Aorta (tissue), 5 donors: ENCODE data around the gene TEAD1. TPM values are rescaled to one million over a fixed set of nuclear protein-coding genes. Genes with fewer than 3 reads are reported as not detected.

Source experiments
- ATAC-seq: fragments of 200-7000 bp; cut with Tn5 transposase; one replicate; pipeline ENCODE4 v1.9.1; 2022; ENCODE audit warnings: moderate library complexity; ENCODE audit not compliant: low FRiP score
- DNase-seq, 2 donors: peaks; one replicate each; pipeline ENCODE4 v3.0.0-alpha.2; 2020
- H3K27ac ChIP-seq, 2 donors: one replicate each; pipeline ENCODE4 v1.5.1; 2013; ENCODE audit warnings: low read length in 2 of 2, mild to moderate bottlenecking in 2 of 2, moderate library complexity in 2 of 2, control low read depth in 1 of 2, inconsistent platforms in 1 of 2, low read depth in 1 of 2
- H3K27me3 ChIP-seq, 2 donors: one replicate each; pipeline ENCODE4 v1.6.1; 2013; ENCODE audit warnings: control low read depth in 1 of 2, low read length in 1 of 2, mild to moderate bottlenecking in 1 of 2, moderate library complexity in 1 of 2; ENCODE audit not compliant: insufficient read depth in 2 of 2, control insufficient read depth in 1 of 2
- H3K36me3 ChIP-seq, 2 donors: one replicate each; pipeline ENCODE4 v1.6.1; 2013; ENCODE audit warnings: control low read depth in 1 of 2, low read length in 1 of 2, mild to moderate bottlenecking in 1 of 2; ENCODE audit not compliant: insufficient read depth in 2 of 2, control insufficient read depth in 1 of 2
- H3K4me1 ChIP-seq, 2 donors: one replicate each; pipeline ENCODE4 v1.6.1; 2013; ENCODE audit warnings: low read length in 2 of 2, control low read depth in 1 of 2, mild to moderate bottlenecking in 1 of 2, moderate library complexity in 1 of 2; ENCODE audit not compliant: insufficient read depth in 2 of 2, control insufficient read depth in 1 of 2
- H3K4me3 ChIP-seq, 2 donors: one replicate each; pipeline ENCODE4 v1.5.1; 2013; ENCODE audit warnings: low read length in 2 of 2, control low read depth in 1 of 2, mild to moderate bottlenecking in 1 of 2
- H3K9me3 ChIP-seq: one replicate; pipeline ENCODE4 v1.6.1; 2013; ENCODE audit warnings: mild to moderate bottlenecking, low read length; ENCODE audit not compliant: control insufficient read depth
- WGBS, 2 donors: extraction: QIAGEN DNeasy Blood & Tissue Kit; methylation state at CpG; one replicate each; pipeline ENCODE4 v1.1.7; 2013; 5-methylcytosine and 5-hydroxymethylcytosine counted together
- intact Hi-C, 2 donors: fragments of 100-400 bp; cut with DNase I; formaldehyde crosslinking; loops; one replicate each; pipeline versions ENCODE4 v1.14.2 to v1.15.0; 2022
- polyA plus RNA-seq, 2 donors: library from polyadenylated mRNA; stranded (reverse); fragments of 200-250 nt; gene quantifications; one replicate each; pipeline ENCODE4 v1.2.3, GENCODE V29; 2013
- total RNA-seq, 2 donors: library from RNA; stranded (reverse); fragmentation: NEBNext Ultra II Directional; extraction: Animal tissue kit (Norgen Biotek cat#: 25700); gene quantifications; one replicate each; pipeline ENCODE4 v1.2.1, GENCODE V29; 2021
- donor health status: healthy with polysubstance abuse.
- donor health status: Bipolar disorder and iron deficiency.
- donor health status: DM: no; HTN: no; CAD: no.
- donor health status: DM: no; HTN: no; CAD: no.
- donor health status: DM: yes; HTN: yes; CAD: no.

The TEAD1 gene
- total and polyA plus RNA-seq, 4 donors, result 10.8 to 64.9 (median 34.3) TPM

GRCh38 chr11:12657336-12657735 lies 16.9 kb upstream of the TEAD1 start:
- Histone ChIP-seq H3K36me3 (no peaks in the 10 kb centered on the region), H3K27ac (no peak overlapping the region), H3K27me3 (peaks cover 0 to 2% of the 10 kb centered on the region in 2 donors), H3K4me1 (no peaks in the 10 kb centered on the region), H3K9me3 (no peaks in the 10 kb centered on the region), H3K4me3 (no peak overlapping the region)
- 97 to 99% methylated on average over 3 of the region's 3 CpGs for WGBS, 2 donors
- intact Hi-C loops, result no loop called here
- DNase-seq (no peak), ATAC-seq (no peak)

DNA sequence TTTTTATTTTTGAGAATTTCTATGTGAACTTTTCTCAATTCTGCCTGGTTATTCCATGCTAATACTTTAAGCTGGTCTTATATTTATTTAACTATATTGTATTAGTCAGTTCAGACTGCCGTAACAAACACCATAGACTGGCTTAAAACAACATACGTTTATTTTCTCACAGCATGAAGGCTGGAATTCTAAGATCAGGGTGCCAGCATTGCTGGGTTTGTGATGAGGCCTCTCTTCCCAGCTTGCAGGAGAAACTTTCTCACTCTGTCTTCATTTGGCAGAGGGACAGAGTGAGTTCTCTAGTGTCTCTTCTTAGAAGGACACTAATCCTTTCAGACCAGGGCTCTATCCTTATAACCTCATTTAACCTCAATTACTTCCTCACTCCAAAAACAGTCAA lies 16.2 kb upstream of the TEAD1 start:
- peaks cover 0 to 2% of the 10 kb centered on the region in 2 donors for H3K27me3 ChIP-seq
- WGBS, 2 donors, result 88 to 91% methylated on average over 2 of the region's 2 CpGs
- H3K4me1 ChIP-seq, result no peaks in the 10 kb centered on the region
- ATAC-seq (no peak), DNase-seq (no peak)
- no peaks in the 10 kb centered on the region for H3K36me3 ChIP-seq
- H3K27ac ChIP-seq, result no peak overlapping the region
- no peak overlapping the region for H3K4me3 ChIP-seq
- no peaks in the 10 kb centered on the region for H3K9me3 ChIP-seq
- intact Hi-C loops, result no loop called here

- no peak for ATAC-seq
- Histone ChIP-seq H3K4me3 (no peak overlapping the region), H3K36me3 (no peaks in the 10 kb centered on the region), H3K9me3 (no peaks in the 10 kb centered on the region), H3K4me1 (no peaks in the 10 kb centered on the region), H3K27ac (no peak overlapping the region), H3K27me3 (peaks cover 0 to 2% of the 10 kb centered on the region in 2 donors)
- 47 to 90% methylated on average over 8 of the region's 8 CpGs for WGBS, 2 donors
- no peak for DNase-seq
- intact Hi-C loops, result no loop called here
Measured at GRCh38 chr11:12662101-12662689, 12.0 kb upstream of the TEAD1 start.

DNA sequence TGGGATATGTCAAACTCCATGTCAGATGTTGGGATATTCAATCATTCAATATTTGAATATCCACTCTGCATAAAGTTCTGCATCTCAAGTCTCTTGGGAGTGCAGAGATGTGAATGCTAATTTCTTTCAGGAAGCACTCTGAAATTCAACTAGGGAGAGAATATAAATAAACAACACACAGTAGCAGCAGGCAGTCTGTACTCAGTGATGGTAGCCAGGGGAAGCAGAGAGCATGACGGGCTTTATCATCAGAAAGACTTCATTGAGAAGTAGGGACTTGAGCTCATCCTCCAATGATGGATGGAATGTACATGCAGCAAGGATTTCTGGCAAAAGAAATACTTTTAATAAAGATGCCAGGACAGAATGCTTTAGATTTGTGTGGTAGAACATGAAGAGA lies 9.8 kb upstream of the TEAD1 start:
- Histone ChIP-seq H3K4me1 (no peaks in the 10 kb centered on the region), H3K4me3 (no peak overlapping the region), H3K27me3 (peaks cover 0 to 2% of the 10 kb centered on the region in 2 donors), H3K9me3 (no peaks in the 10 kb centered on the region), H3K27ac (no peak overlapping the region), H3K36me3 (no peaks in the 10 kb centered on the region)
- ATAC-seq, result no peak
- intact Hi-C loops, result no loop called here
- 38 to 64% methylated on average over 1 of the region's 1 CpG for WGBS, 2 donors
- DNase-seq, result no peak

GRCh38 chr11:12666915-12667314 lies 7.3 kb upstream of the TEAD1 start:
- H3K36me3 ChIP-seq, result no peaks in the 10 kb centered on the region
- ATAC-seq (no peak), DNase-seq (no peak)
- intact Hi-C loops, result no loop called here
- no peak overlapping the region for H3K27ac ChIP-seq
- H3K4me1 ChIP-seq, result no peaks in the 10 kb centered on the region
- 52 to 70% methylated on average over 3 of the region's 3 CpGs for WGBS, 2 donors
- no peak overlapping the region for H3K4me3 ChIP-seq
- H3K9me3 ChIP-seq, result no peaks in the 10 kb centered on the region
- no peaks in the 10 kb centered on the region for H3K27me3 ChIP-seq

GRCh38 chr11:12667646-12668045 lies 6.6 kb upstream of the TEAD1 start:
- Histone ChIP-seq H3K36me3 (no peaks in the 10 kb centered on the region), H3K27me3 (no peaks in the 10 kb centered on the region), H3K27ac (no peak overlapping the region), H3K9me3 (no peaks in the 10 kb centered on the region), H3K4me1 (no peaks in the 10 kb centered on the region), H3K4me3 (no peak overlapping the region)
- ATAC-seq (no peak), DNase-seq (no peak)
- intact Hi-C loops, result no loop called here
- WGBS, 2 donors, result 97 to 99% methylated on average over 1 of the region's 1 CpG

DNA sequence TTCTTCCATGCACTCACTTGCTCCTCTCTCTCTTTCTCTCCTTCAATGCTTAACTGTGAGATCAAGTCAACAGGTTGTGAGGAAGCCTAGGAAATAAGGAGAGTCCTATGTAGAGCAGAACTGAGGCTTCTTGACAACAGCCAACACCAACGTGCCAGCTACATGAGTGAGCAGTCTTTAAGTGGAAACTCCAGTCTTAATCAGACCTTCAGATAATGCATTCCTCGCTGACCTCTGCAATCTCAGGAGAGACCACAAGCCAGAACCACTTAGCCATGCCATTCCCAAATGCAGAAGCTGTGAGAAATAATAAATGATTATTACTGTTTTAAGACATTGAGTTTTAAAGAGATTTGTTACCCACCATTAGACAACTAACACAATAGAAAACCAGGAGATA lies 6.1 kb upstream of the TEAD1 start:
- Histone ChIP-seq H3K4me3 (no peak overlapping the region), H3K27me3 (no peaks in the 10 kb centered on the region), H3K27ac (no peak overlapping the region), H3K9me3 (no peaks in the 10 kb centered on the region), H3K4me1 (no peaks in the 10 kb centered on the region), H3K36me3 (no peaks in the 10 kb centered on the region)
- intact Hi-C loops, result no loop called here
- 79 to 80% methylated on average over 2 of the region's 2 CpGs for WGBS, 2 donors
- DNase-seq (no peak), ATAC-seq (no peak)

GRCh38 chr11:12669930-12670329 lies 4.3 kb upstream of the TEAD1 start:
- Histone ChIP-seq H3K9me3 (no peaks in the 10 kb centered on the region), H3K36me3 (no peaks in the 10 kb centered on the region), H3K4me1 (no peaks in the 10 kb centered on the region), H3K4me3 (no peak overlapping the region), H3K27me3 (no peaks in the 10 kb centered on the region), H3K27ac (no peak overlapping the region)
- 96 to 97% methylated on average over 3 of the region's 3 CpGs for WGBS, 2 donors
- no peak for ATAC-seq
- intact Hi-C loops, result loop anchor here (10.0 kb wide), 2 partner anchors 125 to 225 kb away; no protein-coding TSS in a partner anchor
- DNase-seq, result no peak

- ATAC-seq (no peak), DNase-seq (no peak)
- H3K36me3 ChIP-seq, result no peaks in the 10 kb centered on the region
- intact Hi-C loops, result loop anchor here (10.0 kb wide), 2 partner anchors 123 to 223 kb away; no protein-coding TSS in a partner anchor
- H3K9me3 ChIP-seq, result no peaks in the 10 kb centered on the region
- H3K4me1 ChIP-seq, result peaks cover 0 to 2% of the 10 kb centered on the region in 2 donors
- no peak overlapping the region for H3K27ac ChIP-seq
- H3K27me3 ChIP-seq, result no peaks in the 10 kb centered on the region
- 59 to 78% methylated on average over 6 of the region's 6 CpGs for WGBS, 2 donors
- no peak overlapping the region for H3K4me3 ChIP-seq
Measured at GRCh38 chr11:12671370-12671769, 2.9 kb upstream of the TEAD1 start.
